ENCODE measurements around the gene NTNG1. TPM values are rescaled to one million over a fixed set of nuclear protein-coding genes. Genes with fewer than 3 reads are reported as not detected.

Gene NTNG1
- total and polyA plus RNA-seq, 10 of the 15 experiments (the other 5 are each of a cell fraction or from before 2014, with no cell fraction given) = 0.18 to 2.3 (median 1.1) TPM; not detected in 1

- TF ChIP-seq, protein P1, sequence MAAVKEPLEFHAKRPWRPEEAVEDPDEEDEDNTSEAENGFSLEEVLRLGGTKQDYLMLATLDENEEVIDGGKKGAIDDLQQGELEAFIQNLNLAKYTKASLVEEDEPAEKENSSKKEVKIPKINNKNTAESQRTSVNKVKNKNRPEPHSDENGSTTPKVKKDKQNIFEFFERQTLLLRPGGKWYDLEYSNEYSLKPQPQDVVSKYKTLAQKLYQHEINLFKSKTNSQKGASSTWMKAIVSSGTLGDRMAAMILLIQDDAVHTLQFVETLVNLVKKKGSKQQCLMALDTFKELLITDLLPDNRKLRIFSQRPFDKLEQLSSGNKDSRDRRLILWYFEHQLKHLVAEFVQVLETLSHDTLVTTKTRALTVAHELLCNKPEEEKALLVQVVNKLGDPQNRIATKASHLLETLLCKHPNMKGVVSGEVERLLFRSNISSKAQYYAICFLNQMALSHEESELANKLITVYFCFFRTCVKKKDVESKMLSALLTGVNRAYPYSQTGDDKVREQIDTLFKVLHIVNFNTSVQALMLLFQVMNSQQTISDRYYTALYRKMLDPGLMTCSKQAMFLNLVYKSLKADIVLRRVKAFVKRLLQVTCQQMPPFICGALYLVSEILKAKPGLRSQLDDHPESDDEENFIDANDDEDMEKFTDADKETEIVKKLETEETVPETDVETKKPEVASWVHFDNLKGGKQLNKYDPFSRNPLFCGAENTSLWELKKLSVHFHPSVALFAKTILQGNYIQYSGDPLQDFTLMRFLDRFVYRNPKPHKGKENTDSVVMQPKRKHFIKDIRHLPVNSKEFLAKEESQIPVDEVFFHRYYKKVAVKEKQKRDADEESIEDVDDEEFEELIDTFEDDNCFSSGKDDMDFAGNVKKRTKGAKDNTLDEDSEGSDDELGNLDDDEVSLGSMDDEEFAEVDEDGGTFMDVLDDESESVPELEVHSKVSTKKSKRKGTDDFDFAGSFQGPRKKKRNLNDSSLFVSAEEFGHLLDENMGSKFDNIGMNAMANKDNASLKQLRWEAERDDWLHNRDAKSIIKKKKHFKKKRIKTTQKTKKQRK (IDR thresholded peaks at IDR 0.05; ENCODE audit: low read depth, low read length) = no peak
Observed at GRCh38 chr1:107139833-107140702, 771 bp upstream of the NTNG1 start (continued).

- peak overlapping the region; percentile 55 for H3K4me3 ChIP-seq
- RAD21 ChIA-PET (ENCODE audit: unreplicated experiment) = interaction anchor here (0.9 to 1.2 kb wide), 2 partner anchors 10 to 11 kb away, joined by 3 to 6 read pairs; no protein-coding TSS in a partner anchor
- FAIRE-seq (no peak), ATAC-seq (peak; percentile 69), DNase-seq (ENCODE audit: low read depth, low spot score) (no peak)
- no peak for TF ChIP-seq FOS (IDR thresholded peaks at IDR 0.05; ENCODE audit: borderline replicate concordance, extremely low read depth, insufficient read length)
- TF ChIP-seq BCL11A (IDR thresholded peaks at IDR 0.05; ENCODE audit: low read depth, low read length) = no peak
- no peak for TF ChIP-seq CHD2 (IDR thresholded peaks at IDR 0.05; ENCODE audit: borderline replicate concordance, low read depth, low read length)
- TF ChIP-seq, protein P2, sequence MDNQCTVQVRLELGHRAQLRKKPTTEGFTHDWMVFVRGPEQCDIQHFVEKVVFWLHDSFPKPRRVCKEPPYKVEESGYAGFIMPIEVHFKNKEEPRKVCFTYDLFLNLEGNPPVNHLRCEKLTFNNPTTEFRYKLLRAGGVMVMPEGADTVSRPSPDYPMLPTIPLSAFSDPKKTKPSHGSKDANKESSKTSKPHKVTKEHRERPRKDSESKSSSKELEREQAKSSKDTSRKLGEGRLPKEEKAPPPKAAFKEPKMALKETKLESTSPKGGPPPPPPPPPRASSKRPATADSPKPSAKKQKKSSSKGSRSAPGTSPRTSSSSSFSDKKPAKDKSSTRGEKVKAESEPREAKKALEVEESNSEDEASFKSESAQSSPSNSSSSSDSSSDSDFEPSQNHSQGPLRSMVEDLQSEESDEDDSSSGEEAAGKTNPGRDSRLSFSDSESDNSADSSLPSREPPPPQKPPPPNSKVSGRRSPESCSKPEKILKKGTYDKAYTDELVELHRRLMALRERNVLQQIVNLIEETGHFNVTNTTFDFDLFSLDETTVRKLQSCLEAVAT (IDR thresholded peaks at IDR 0.05) = no peak
- 0 out of 2 replicates have a peak, but pooled peaks have one; percentile 15 for TF ChIP-seq EZH2 (IDR thresholded peaks at IDR 0.05; ENCODE audit: borderline replicate concordance, control insufficient read depth, low read depth, low read length)
- 0 out of 4 replicates have a peak, but pooled peaks of 1 of the 2 experiments have one; percentile 29 for TF ChIP-seq IKZF2 (IDR thresholded peaks at IDR 0.05)
- TF ChIP-seq, protein P3, sequence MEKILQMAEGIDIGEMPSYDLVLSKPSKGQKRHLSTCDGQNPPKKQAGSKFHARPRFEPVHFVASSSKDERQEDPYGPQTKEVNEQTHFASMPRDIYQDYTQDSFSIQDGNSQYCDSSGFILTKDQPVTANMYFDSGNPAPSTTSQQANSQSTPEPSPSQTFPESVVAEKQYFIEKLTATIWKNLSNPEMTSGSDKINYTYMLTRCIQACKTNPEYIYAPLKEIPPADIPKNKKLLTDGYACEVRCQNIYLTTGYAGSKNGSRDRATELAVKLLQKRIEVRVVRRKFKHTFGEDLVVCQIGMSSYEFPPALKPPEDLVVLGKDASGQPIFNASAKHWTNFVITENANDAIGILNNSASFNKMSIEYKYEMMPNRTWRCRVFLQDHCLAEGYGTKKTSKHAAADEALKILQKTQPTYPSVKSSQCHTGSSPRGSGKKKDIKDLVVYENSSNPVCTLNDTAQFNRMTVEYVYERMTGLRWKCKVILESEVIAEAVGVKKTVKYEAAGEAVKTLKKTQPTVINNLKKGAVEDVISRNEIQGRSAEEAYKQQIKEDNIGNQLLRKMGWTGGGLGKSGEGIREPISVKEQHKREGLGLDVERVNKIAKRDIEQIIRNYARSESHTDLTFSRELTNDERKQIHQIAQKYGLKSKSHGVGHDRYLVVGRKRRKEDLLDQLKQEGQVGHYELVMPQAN (conservative IDR thresholded peaks at IDR 0.05) = 0 out of 2 replicates have a peak, but pooled peaks have one; percentile 26
- peak in 1 of 2 experiments; percentile 57; a peak in 1 of 3 replicates for TF ChIP-seq EGR1 (IDR thresholded peaks at IDR 0.05; ENCODE audit: borderline replicate concordance in 1 of 2, low read depth in 2 of 2, low read length in 2 of 2)
- peak overlapping the region; percentile 77 for H3K4me2 ChIP-seq (ENCODE audit: control insufficient read depth, insufficient read depth)
- POLR2A ChIA-PET = no interaction called here
- no peaks in the 10 kb centered on the region for H3K9me3 ChIP-seq (replicated peaks; ENCODE audit: control insufficient read depth, insufficient read depth, low read length)
- H2AFZ ChIP-seq (ENCODE audit: control insufficient read depth, low read depth, low read length) = no peak overlapping the region
- WGBS (ENCODE audit: insufficient coverage, insufficient replicate concordance, low lambda C conversion rate, missing lambda C conversion rate) = 4% methylated on average over 24 of the region's 41 CpGs
- SMC1A ChIA-PET (ENCODE audit: uncharacterized antibody, unreplicated experiment) = interaction anchor here (0.7 to 1.4 kb wide), 5 partner anchors 10 to 577 kb away, joined by 3 to 5 read pairs (median 4); no protein-coding TSS in a partner anchor
- H3K36me3 ChIP-seq (ENCODE audit: control insufficient read depth in 2 of 2, insufficient read depth in 2 of 2, low read length in 1 of 2) = no peaks in the 10 kb centered on the region
- peaks cover 3 to 6% of the 10 kb centered on the region in 2 experiments; a peak in 3 of 4 replicates for H3K27me3 ChIP-seq (replicated peaks in 1 of 2; ENCODE audit: control insufficient read depth in 2 of 2, insufficient read depth in 2 of 2, low read length in 1 of 2)
- in situ Hi-C loops (cut with MboI) (loop anchor here (5.0 kb wide), 1 partner anchor 1119 kb away; no protein-coding TSS in a partner anchor), intact Hi-C loops (cut with micrococcal nuclease; ENCODE audit: unreplicated experiment) (loop anchor here (5.0 kb wide), 1 partner anchor 84 kb away; the partner anchor contains the start of gene PRMT6)
- H3K27ac ChIP-seq (ENCODE audit: control insufficient read depth, insufficient read depth) = no peak overlapping the region
- no TSS peak for BruUV-seq (replicated peaks)
- no peaks in the 10 kb centered on the region; the same call in 1 of the 2 replicates for H4K20me1 ChIP-seq (ENCODE audit: control insufficient read depth, insufficient read depth)
- CTCF ChIA-PET = interaction anchor here (0.6 to 2.7 kb wide), 7 partner anchors 10 to 290 kb away, joined by 3 to 11 read pairs (median 3); no protein-coding TSS in a partner anchor
- no peaks in the 10 kb centered on the region for H3K4me1 ChIP-seq (ENCODE audit: control insufficient read depth, insufficient read depth, low read length)
- H3K9ac ChIP-seq (ENCODE audit: control insufficient read depth, insufficient read depth, low read length) = no peak overlapping the region
- no peaks in the 10 kb centered on the region for H3K79me2 ChIP-seq (ENCODE audit: control insufficient read depth, insufficient read depth, low read length)
Observed at GRCh38 chr1:107141491-107142126, 770 bp downstream of the NTNG1 start.
